Spinal cord (tissue), 10 donors: Measurements from ENCODE around the gene PLXNA2. TPM values are rescaled to one million over a fixed set of nuclear protein-coding genes. Genes with fewer than 3 reads are reported as not detected.

Experiments used
- DNase-seq, 6 donors: peaks; one replicate each; pipeline versions ENCODE4 v3.0.0 to v3.0.0-alpha.2; 2013 to 2015; ENCODE audit warnings: low spot score in 6 of 6, low read depth in 4 of 6
- H3K27ac ChIP-seq: one replicate; pipeline ENCODE4 v1.5.1; 2013; ENCODE audit warnings: low read depth, low read length, control low read depth
- H3K27me3 ChIP-seq: one replicate; pipeline ENCODE4 v1.6.1; 2013; ENCODE audit warnings: low read length; ENCODE audit not compliant: control insufficient read depth, insufficient read depth
- H3K36me3 ChIP-seq: one replicate; pipeline ENCODE4 v1.6.1; 2013; ENCODE audit warnings: low read length; ENCODE audit not compliant: control insufficient read depth, insufficient read depth
- H3K4me1 ChIP-seq: one replicate; pipeline ENCODE4 v1.6.1; 2013; ENCODE audit warnings: low read length; ENCODE audit not compliant: control insufficient read depth, insufficient read depth
- H3K4me3 ChIP-seq: one replicate; pipeline ENCODE4 v1.5.1; 2013; ENCODE audit warnings: low read depth, low read length, control low read depth
- H3K9me3 ChIP-seq: one replicate; pipeline ENCODE4 v1.6.1; 2013; ENCODE audit warnings: low read length; ENCODE audit not compliant: control insufficient read depth, insufficient read depth
- WGBS: methylation state at CpG from one replicate; pipeline ENCODE4 v1.1.5; 2013; ENCODE audit warnings: missing lambda C conversion rate; ENCODE audit not compliant: insufficient coverage; 5-methylcytosine and 5-hydroxymethylcytosine counted together
- polyA plus RNA-seq, 2 donors: library from polyadenylated mRNA; unstranded; fragments of 120-200 nt; gene quantifications; one replicate each; pipeline ENCODE4 v1.2.1, GENCODE V29; 2013; ENCODE audit not compliant: insufficient read length in 2 of 2
- total RNA-seq, 2 donors: library from RNA; depleted of rRNA in 1 of 2; stranded (reverse); fragments of 120-200 nt in 1 of 2; fragments of >200 nt in 1 of 2; gene quantifications; one replicate each; pipeline versions ENCODE4 v1.2.3 to v1.2.4, GENCODE V29; 2013 to 2014
- donor health status: healthy.

PLXNA2 gene
- total and polyA plus RNA-seq, 4 donors: 22.0 to 52.8 (median 39.7) TPM

GRCh38 chr1:208059409-208060001 is 184.7 kb downstream of the PLXNA2 start:
- H3K36me3 ChIP-seq: peaks cover 38% of the 10 kb centered on the region
- H3K4me3 ChIP-seq: no peak overlapping the region
- 72% methylated on average over 6 of the region's 6 CpGs for WGBS

GRCh38 chr1:208058756-208059155 is 185.4 kb downstream of the PLXNA2 start:
- no peaks in the 10 kb centered on the region for H3K27me3 ChIP-seq
- no peak for DNase-seq
- H3K9me3 ChIP-seq: no peaks in the 10 kb centered on the region
- H3K36me3 ChIP-seq: peaks cover 44% of the 10 kb centered on the region
- no peak overlapping the region for H3K4me3 ChIP-seq
- no peak overlapping the region for H3K27ac ChIP-seq
- peaks cover 26% of the 10 kb centered on the region for H3K4me1 ChIP-seq
- WGBS: 75% methylated on average over 2 of the region's 4 CpGs

More at GRCh38 chr1:208059409-208060001, 184.7 kb downstream of the PLXNA2 start:
- H3K9me3 ChIP-seq: no peaks in the 10 kb centered on the region
- no peak overlapping the region for H3K27ac ChIP-seq
- no peaks in the 10 kb centered on the region for H3K27me3 ChIP-seq
- H3K4me1 ChIP-seq: peaks cover 26% of the 10 kb centered on the region
- no peak for DNase-seq

GRCh38 chr1:208058267-208058666 is 185.9 kb downstream of the PLXNA2 start:
- Histone ChIP-seq H3K9me3 (no peaks in the 10 kb centered on the region), H3K4me1 (peaks cover 26% of the 10 kb centered on the region), H3K27ac (no peak overlapping the region), H3K27me3 (no peaks in the 10 kb centered on the region), H3K4me3 (no peak overlapping the region), H3K36me3 (peaks cover 46% of the 10 kb centered on the region)
- WGBS: 59% methylated on average over 6 of the region's 12 CpGs
- peak in 1 of 6 donors; percentile 80 for DNase-seq

GRCh38 chr1:208057056-208057455 is 187.1 kb downstream of the PLXNA2 start:
- H3K27me3 ChIP-seq: no peaks in the 10 kb centered on the region
- WGBS: 100% methylated on average over 1 of the region's 2 CpGs
- H3K36me3 ChIP-seq: peaks cover 52% of the 10 kb centered on the region

GRCh38 chr1:208055535-208055934 is 188.6 kb downstream of the PLXNA2 start:
- 100% methylated on average over 1 of the region's 11 CpGs for WGBS
- Histone ChIP-seq H3K4me3 (no peak overlapping the region), H3K36me3 (peaks cover 62% of the 10 kb centered on the region), H3K9me3 (no peaks in the 10 kb centered on the region), H3K27me3 (no peaks in the 10 kb centered on the region), H3K4me1 (peaks cover 25% of the 10 kb centered on the region), H3K27ac (no peak overlapping the region)
- DNase-seq: peak in 1 of 6 donors; percentile 81

More at GRCh38 chr1:208057056-208057455, 187.1 kb downstream of the PLXNA2 start:
- no peaks in the 10 kb centered on the region for H3K9me3 ChIP-seq
- H3K27ac ChIP-seq: no peak overlapping the region
- H3K4me3 ChIP-seq: no peak overlapping the region
- H3K4me1 ChIP-seq: peaks cover 26% of the 10 kb centered on the region
- no peak for DNase-seq

- peak in 1 of 6 donors; percentile 56 for DNase-seq
- Histone ChIP-seq H3K4me3 (no peak overlapping the region), H3K9me3 (no peaks in the 10 kb centered on the region), H3K4me1 (peaks cover 19% of the 10 kb centered on the region), H3K27ac (no peak overlapping the region), H3K27me3 (no peaks in the 10 kb centered on the region), H3K36me3 (peaks cover 58% of the 10 kb centered on the region)
- WGBS: 40% methylated on average over 11 of the region's 13 CpGs
Measured at GRCh38 chr1:208054911-208055379, 189.2 kb downstream of the PLXNA2 start.

- Histone ChIP-seq H3K27me3 (no peaks in the 10 kb centered on the region), H3K9me3 (no peaks in the 10 kb centered on the region), H3K27ac (no peak overlapping the region), H3K36me3 (peaks cover 60% of the 10 kb centered on the region), H3K4me1 (peaks cover 18% of the 10 kb centered on the region), H3K4me3 (no peak overlapping the region)
- WGBS: 91% methylated on average over 5 of the region's 6 CpGs
- DNase-seq: no peak
Measured at GRCh38 chr1:208054485-208054884, 189.7 kb downstream of the PLXNA2 start.

- DNase-seq: peak in 1 of 6 donors; percentile 36
- WGBS: 96% methylated on average over 4 of the region's 7 CpGs
- Histone ChIP-seq H3K36me3 (peaks cover 66% of the 10 kb centered on the region), H3K9me3 (no peaks in the 10 kb centered on the region), H3K4me3 (no peak overlapping the region), H3K4me1 (peaks cover 22% of the 10 kb centered on the region), H3K27me3 (no peaks in the 10 kb centered on the region), H3K27ac (no peak overlapping the region)
Measured at GRCh38 chr1:208053661-208054060, 190.5 kb downstream of the PLXNA2 start.

- peaks cover 69% of the 10 kb centered on the region for H3K36me3 ChIP-seq
- no peak overlapping the region for H3K4me3 ChIP-seq
- H3K9me3 ChIP-seq: no peaks in the 10 kb centered on the region
- peaks cover 25% of the 10 kb centered on the region for H3K4me1 ChIP-seq
- no peaks in the 10 kb centered on the region for H3K27me3 ChIP-seq
- no peak for DNase-seq
- H3K27ac ChIP-seq: no peak overlapping the region
- WGBS: no CpG with 5 or more reads among the region's 3 CpGs
Measured at GRCh38 chr1:208052926-208053407, 191.2 kb downstream of the PLXNA2 start.

- no peaks in the 10 kb centered on the region for H3K9me3 ChIP-seq
- peaks cover 33% of the 10 kb centered on the region for H3K4me1 ChIP-seq
- H3K27ac ChIP-seq: no peak overlapping the region
- no peak overlapping the region for H3K4me3 ChIP-seq
- peaks cover 68% of the 10 kb centered on the region for H3K36me3 ChIP-seq
- WGBS: 97% methylated on average over 7 of the region's 8 CpGs
- no peaks in the 10 kb centered on the region for H3K27me3 ChIP-seq
- DNase-seq: no peak
Measured at GRCh38 chr1:208052135-208052534, 192.0 kb downstream of the PLXNA2 start.
